ENCODE results near the gene IQCE.
A peak's percentile ranks its signal among the peaks of the same experiment; 100 is the strongest.

Gene IQCE

DNA sequence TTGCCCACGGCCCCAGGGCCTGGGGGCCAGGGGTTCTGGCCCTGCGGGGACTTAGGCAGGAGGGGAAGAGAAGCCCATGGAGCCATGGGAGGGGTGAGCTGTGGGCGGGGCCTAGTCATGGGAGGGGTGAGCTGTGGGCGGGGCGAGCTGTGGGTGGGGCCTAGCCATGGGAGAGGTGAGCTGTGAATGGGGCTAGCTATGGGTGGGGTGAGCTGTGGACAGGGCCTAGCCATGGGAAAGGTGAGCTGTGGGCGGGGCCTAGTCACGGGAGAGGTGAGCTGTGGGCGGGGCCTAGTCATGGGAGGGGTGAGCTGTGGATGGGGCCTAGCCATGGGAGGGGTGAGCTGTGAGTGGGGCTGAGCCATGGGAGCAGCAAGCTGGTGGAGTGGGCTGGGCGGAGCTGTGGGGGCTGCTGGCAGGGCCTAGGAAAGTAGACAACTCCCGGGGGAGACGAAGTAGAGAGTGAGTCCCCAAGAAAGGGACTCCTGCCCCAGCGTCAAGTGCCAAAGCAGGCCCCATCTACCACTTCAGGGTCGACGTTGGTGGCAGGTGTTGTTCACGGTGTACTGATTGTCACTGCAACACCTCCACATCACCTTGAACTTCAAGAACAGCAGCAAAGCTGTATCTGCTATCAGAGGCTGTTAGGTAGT, 53.8 kb downstream of the IQCE start:
- TF ChIP-seq YY1 (IDR thresholded peaks at IDR 0.05; ENCODE audit: insufficient read depth, insufficient read length): no peak
- TF ChIP-seq ZNF274 (IDR thresholded peaks at IDR 0.05; ENCODE audit: low read depth, low read length): no peak
- TF ChIP-seq SUZ12 (IDR thresholded peaks at IDR 0.05; ENCODE audit: extremely low read depth, insufficient read depth, insufficient read length): no peak
- peaks cover 9% of the 10 kb centered on the region for H3K36me3 ChIP-seq (ENCODE audit: insufficient read depth, insufficient read length, low read length)
- H3K9ac ChIP-seq (ENCODE audit: insufficient read length, low read depth): no peak overlapping the region
- H3K27me3 ChIP-seq (ENCODE audit: insufficient read depth, insufficient read length): no peaks in the 10 kb centered on the region
- no peak for DNase-seq (ENCODE audit: low read depth, low spot score)
- no peak overlapping the region for H3K4me3 ChIP-seq (ENCODE audit: insufficient read length, low read depth)
- H3K9me3 ChIP-seq (ENCODE audit: insufficient read depth, low read length): no peaks in the 10 kb centered on the region
- peaks cover 35% of the 10 kb centered on the region for H3K4me1 ChIP-seq (ENCODE audit: insufficient read depth, insufficient read length)

GRCh38 chr7:2613098-2613930, 54.5 kb downstream of the IQCE start:
- Histone ChIP-seq H3K4me1 (ENCODE audit: insufficient read depth, insufficient read length) (peaks cover 30% of the 10 kb centered on the region), H3K9ac (ENCODE audit: insufficient read length, low read depth) (peak overlapping the region; percentile 28), H3K27me3 (ENCODE audit: insufficient read depth, insufficient read length) (no peaks in the 10 kb centered on the region), H3K36me3 (ENCODE audit: insufficient read depth, insufficient read length, low read length) (peaks cover 9% of the 10 kb centered on the region), H3K4me3 (ENCODE audit: insufficient read length, low read depth) (no peak overlapping the region), H3K9me3 (ENCODE audit: insufficient read depth, low read length) (no peaks in the 10 kb centered on the region)
- DNase-seq (ENCODE audit: low read depth, low spot score): no peak
- TF ChIP-seq ZNF274 (IDR thresholded peaks at IDR 0.05; ENCODE audit: low read depth, low read length) (no peak), SUZ12 (IDR thresholded peaks at IDR 0.05; ENCODE audit: extremely low read depth, insufficient read depth, insufficient read length) (no peak), YY1 (IDR thresholded peaks at IDR 0.05; ENCODE audit: insufficient read depth, insufficient read length) (no peak)

- H3K4me1 ChIP-seq (ENCODE audit: insufficient read depth, insufficient read length): peaks cover 28% of the 10 kb centered on the region
- no peak for DNase-seq (ENCODE audit: low read depth, low spot score)
- no peak overlapping the region for H3K4me3 ChIP-seq (ENCODE audit: insufficient read length, low read depth)
These were observed 55.3 kb downstream of the IQCE start for GRCh38 chr7:2613931-2614600.

GRCh38 chr7:2614631-2615330, 56.0 kb downstream of the IQCE start:
- no peak overlapping the region for H3K4me3 ChIP-seq (ENCODE audit: insufficient read length, low read depth)
- H3K4me1 ChIP-seq (ENCODE audit: insufficient read depth, insufficient read length): peaks cover 28% of the 10 kb centered on the region
- H3K9ac ChIP-seq (ENCODE audit: insufficient read length, low read depth): no peak overlapping the region
- peaks cover 9% of the 10 kb centered on the region for H3K36me3 ChIP-seq (ENCODE audit: insufficient read depth, insufficient read length, low read length)
- no peaks in the 10 kb centered on the region for H3K9me3 ChIP-seq (ENCODE audit: insufficient read depth, low read length)
- no peak for DNase-seq (ENCODE audit: low read depth, low spot score)
- TF ChIP-seq ZNF274 (IDR thresholded peaks at IDR 0.05; ENCODE audit: low read depth, low read length) (no peak), SUZ12 (IDR thresholded peaks at IDR 0.05; ENCODE audit: extremely low read depth, insufficient read depth, insufficient read length) (no peak), YY1 (IDR thresholded peaks at IDR 0.05; ENCODE audit: insufficient read depth, insufficient read length) (no peak)
- no peaks in the 10 kb centered on the region for H3K27me3 ChIP-seq (ENCODE audit: insufficient read depth, insufficient read length)

More at GRCh38 chr7:2613931-2614600, 55.3 kb downstream of the IQCE start:
- Histone ChIP-seq H3K9me3 (ENCODE audit: insufficient read depth, low read length) (no peaks in the 10 kb centered on the region), H3K27me3 (ENCODE audit: insufficient read depth, insufficient read length) (no peaks in the 10 kb centered on the region), H3K9ac (ENCODE audit: insufficient read length, low read depth) (no peak overlapping the region), H3K36me3 (ENCODE audit: insufficient read depth, insufficient read length, low read length) (peaks cover 9% of the 10 kb centered on the region)
- TF ChIP-seq YY1 (IDR thresholded peaks at IDR 0.05; ENCODE audit: insufficient read depth, insufficient read length) (no peak), ZNF274 (IDR thresholded peaks at IDR 0.05; ENCODE audit: low read depth, low read length) (no peak), SUZ12 (IDR thresholded peaks at IDR 0.05; ENCODE audit: extremely low read depth, insufficient read depth, insufficient read length) (no peak)

- no peak overlapping the region for H3K4me3 ChIP-seq (ENCODE audit: insufficient read length, low read depth)
- peak overlapping the region; percentile 24 for H3K9ac ChIP-seq (ENCODE audit: insufficient read length, low read depth)
These were observed 57.9 kb downstream of the IQCE start for GRCh38 chr7:2616387-2617324.

DNA sequence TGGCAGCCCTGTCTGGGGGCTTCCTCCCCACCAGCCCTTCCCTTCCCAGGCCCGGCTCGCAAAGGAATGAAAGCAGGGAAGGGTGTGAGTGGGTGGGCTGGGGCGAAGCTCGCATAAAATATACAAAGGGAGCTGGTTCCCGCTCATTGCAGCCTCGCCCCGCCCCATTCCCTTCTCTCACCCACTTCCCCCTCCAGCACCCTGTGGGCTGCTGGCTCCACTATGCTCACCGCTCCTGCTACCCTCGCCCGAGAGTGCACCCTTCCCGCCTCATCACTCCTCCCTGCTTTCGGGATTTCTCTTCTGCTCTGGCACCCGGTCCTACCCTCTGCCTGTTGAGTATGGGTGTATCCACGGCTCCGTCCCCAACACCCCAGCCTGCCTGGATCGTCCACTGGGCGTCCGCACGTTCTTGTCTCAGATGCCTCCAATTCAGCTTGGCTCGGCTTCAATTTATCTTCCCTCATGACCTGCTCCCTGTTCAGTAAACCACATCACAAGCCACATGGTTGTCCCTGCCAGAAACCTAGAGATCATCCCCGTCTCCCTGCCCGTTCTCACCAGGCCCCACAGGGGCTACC, 58.6 kb downstream of the IQCE start:
- H3K9me3 ChIP-seq (ENCODE audit: insufficient read depth, low read length): no peaks in the 10 kb centered on the region
- TF ChIP-seq SUZ12 (IDR thresholded peaks at IDR 0.05; ENCODE audit: extremely low read depth, insufficient read depth, insufficient read length) (no peak), ZNF274 (IDR thresholded peaks at IDR 0.05; ENCODE audit: low read depth, low read length) (no peak), YY1 (IDR thresholded peaks at IDR 0.05; ENCODE audit: insufficient read depth, insufficient read length) (no peak)
- peak overlapping the region; percentile 24 for H3K9ac ChIP-seq (ENCODE audit: insufficient read length, low read depth)
- H3K4me3 ChIP-seq (ENCODE audit: insufficient read length, low read depth): no peak overlapping the region
- no peaks in the 10 kb centered on the region for H3K36me3 ChIP-seq (ENCODE audit: insufficient read depth, insufficient read length, low read length)
- H3K4me1 ChIP-seq (ENCODE audit: insufficient read depth, insufficient read length): peaks cover 24% of the 10 kb centered on the region
- no peak for DNase-seq (ENCODE audit: low read depth, low spot score)
- no peaks in the 10 kb centered on the region for H3K27me3 ChIP-seq (ENCODE audit: insufficient read depth, insufficient read length)

More at GRCh38 chr7:2616387-2617324, 57.9 kb downstream of the IQCE start:
- Histone ChIP-seq H3K4me1 (ENCODE audit: insufficient read depth, insufficient read length) (peaks cover 24% of the 10 kb centered on the region), H3K9me3 (ENCODE audit: insufficient read depth, low read length) (no peaks in the 10 kb centered on the region), H3K27me3 (ENCODE audit: insufficient read depth, insufficient read length) (no peaks in the 10 kb centered on the region), H3K36me3 (ENCODE audit: insufficient read depth, insufficient read length, low read length) (no peaks in the 10 kb centered on the region)
- no peak for TF ChIP-seq SUZ12 (IDR thresholded peaks at IDR 0.05; ENCODE audit: extremely low read depth, insufficient read depth, insufficient read length)
- no peak for TF ChIP-seq ZNF274 (IDR thresholded peaks at IDR 0.05; ENCODE audit: low read depth, low read length)
- no peak for TF ChIP-seq YY1 (IDR thresholded peaks at IDR 0.05; ENCODE audit: insufficient read depth, insufficient read length)
- no peak for DNase-seq (ENCODE audit: low read depth, low spot score)
